Neuron (in vitro differentiated cells): ENCODE results near the gene PAPOLA.

Experiments used
- H2AFZ ChIP-seq: one replicate; pipeline ENCODE4 v1.6.1; 2013; ENCODE audit warnings: low read depth, mild to moderate bottlenecking, inconsistent platforms, low read length, moderate library complexity
- H3K27me3 ChIP-seq: one replicate; pipeline ENCODE4 v1.6.1; 2013; ENCODE audit warnings: low read length; ENCODE audit not compliant: insufficient read depth
- H3K36me3 ChIP-seq: one replicate; pipeline ENCODE4 v1.6.1; 2013; ENCODE audit warnings: low read length; ENCODE audit not compliant: insufficient read depth
- H3K4me1 ChIP-seq: one replicate; pipeline ENCODE4 v1.6.1; 2013; ENCODE audit warnings: low read length; ENCODE audit not compliant: insufficient read depth
- H3K4me3 ChIP-seq: 2 replicates; pipeline ENCODE4 v1.5.1; 2013; ENCODE audit warnings: mild to moderate bottlenecking, low read length, moderate library complexity
- H3K9me3 ChIP-seq: one replicate; pipeline ENCODE4 v1.6.1; 2013; ENCODE audit warnings: low read length

PAPOLA gene

GRCh38 chr14:96578619-96579018 lies 76.4 kb downstream of the PAPOLA start:
- Histone ChIP-seq H3K4me3 (no peak overlapping the region), H3K4me1 (peaks cover 2% of the 10 kb centered on the region), H3K36me3 (no peaks in the 10 kb centered on the region), H2AFZ (no peak overlapping the region), H3K9me3 (no peaks in the 10 kb centered on the region), H3K27me3 (no peaks in the 10 kb centered on the region)

GRCh38 chr14:96579358-96579757 lies 77.2 kb downstream of the PAPOLA start:
- peaks cover 2% of the 10 kb centered on the region for H3K4me1 ChIP-seq
- H3K4me3 ChIP-seq, result no peak overlapping the region
- no peak overlapping the region for H2AFZ ChIP-seq
- no peaks in the 10 kb centered on the region for H3K9me3 ChIP-seq
- no peaks in the 10 kb centered on the region for H3K27me3 ChIP-seq
- no peaks in the 10 kb centered on the region for H3K36me3 ChIP-seq

GRCh38 chr14:96579855-96580254 lies 77.7 kb downstream of the PAPOLA start:
- Histone ChIP-seq H3K4me3 (no peak overlapping the region), H3K4me1 (peaks cover 7% of the 10 kb centered on the region), H3K36me3 (no peaks in the 10 kb centered on the region), H2AFZ (no peak overlapping the region), H3K9me3 (no peaks in the 10 kb centered on the region), H3K27me3 (no peaks in the 10 kb centered on the region)

GRCh38 chr14:96580566-96580965 lies 78.4 kb downstream of the PAPOLA start:
- Histone ChIP-seq H3K27me3 (no peaks in the 10 kb centered on the region), H3K4me3 (no peak overlapping the region), H3K36me3 (no peaks in the 10 kb centered on the region), H2AFZ (no peak overlapping the region), H3K9me3 (no peaks in the 10 kb centered on the region), H3K4me1 (peaks cover 14% of the 10 kb centered on the region)

GRCh38 chr14:96581026-96581425 lies 78.8 kb downstream of the PAPOLA start:
- H3K4me3 ChIP-seq, result no peak overlapping the region
- H3K9me3 ChIP-seq, result no peaks in the 10 kb centered on the region
- no peak overlapping the region for H2AFZ ChIP-seq
- H3K36me3 ChIP-seq, result no peaks in the 10 kb centered on the region
- H3K27me3 ChIP-seq, result no peaks in the 10 kb centered on the region
- peaks cover 19% of the 10 kb centered on the region for H3K4me1 ChIP-seq

GRCh38 chr14:96581902-96582301 lies 79.7 kb downstream of the PAPOLA start:
- Histone ChIP-seq H3K9me3 (no peaks in the 10 kb centered on the region), H3K27me3 (no peaks in the 10 kb centered on the region), H2AFZ (no peak overlapping the region), H3K36me3 (no peaks in the 10 kb centered on the region), H3K4me1 (peaks cover 23% of the 10 kb centered on the region), H3K4me3 (no peak overlapping the region)

- Histone ChIP-seq H3K4me3 (no peak overlapping the region), H3K27me3 (no peaks in the 10 kb centered on the region), H3K36me3 (no peaks in the 10 kb centered on the region), H2AFZ (no peak overlapping the region), H3K4me1 (peaks cover 22% of the 10 kb centered on the region), H3K9me3 (no peaks in the 10 kb centered on the region)
Measured at GRCh38 chr14:96582411-96582961, 80.3 kb downstream of the PAPOLA start.

- Histone ChIP-seq H3K27me3 (no peaks in the 10 kb centered on the region), H3K4me1 (peaks cover 22% of the 10 kb centered on the region), H3K36me3 (no peaks in the 10 kb centered on the region), H2AFZ (no peak overlapping the region), H3K9me3 (no peaks in the 10 kb centered on the region), H3K4me3 (no peak overlapping the region)
Measured at GRCh38 chr14:96582995-96583394, 80.8 kb downstream of the PAPOLA start.

- H3K9me3 ChIP-seq, result no peaks in the 10 kb centered on the region
- peaks cover 27% of the 10 kb centered on the region for H3K4me1 ChIP-seq
- H2AFZ ChIP-seq, result no peak overlapping the region
- no peaks in the 10 kb centered on the region for H3K27me3 ChIP-seq
- H3K36me3 ChIP-seq, result no peaks in the 10 kb centered on the region
- no peak overlapping the region for H3K4me3 ChIP-seq
Measured at GRCh38 chr14:96583569-96584041, 81.4 kb downstream of the PAPOLA start.

- Histone ChIP-seq H2AFZ (no peak overlapping the region), H3K4me3 (no peak overlapping the region), H3K27me3 (no peaks in the 10 kb centered on the region), H3K4me1 (peaks cover 34% of the 10 kb centered on the region), H3K36me3 (no peaks in the 10 kb centered on the region), H3K9me3 (no peaks in the 10 kb centered on the region)
Measured at GRCh38 chr14:96584199-96584906, 82.2 kb downstream of the PAPOLA start.

- Histone ChIP-seq H3K4me3 (no peak overlapping the region), H3K36me3 (no peaks in the 10 kb centered on the region), H3K4me1 (peaks cover 36% of the 10 kb centered on the region), H3K27me3 (no peaks in the 10 kb centered on the region), H3K9me3 (no peaks in the 10 kb centered on the region), H2AFZ (no peak overlapping the region)
Measured at GRCh38 chr14:96584907-96585671, 82.9 kb downstream of the PAPOLA start.

- Histone ChIP-seq H3K27me3 (no peaks in the 10 kb centered on the region), H3K9me3 (no peaks in the 10 kb centered on the region), H3K4me1 (peaks cover 39% of the 10 kb centered on the region), H3K36me3 (no peaks in the 10 kb centered on the region), H2AFZ (no peak overlapping the region), H3K4me3 (no peak overlapping the region)
Measured at GRCh38 chr14:96585672-96586013, 83.5 kb downstream of the PAPOLA start.

GRCh38 chr14:96586056-96586455 lies 83.9 kb downstream of the PAPOLA start:
- Histone ChIP-seq H3K9me3 (no peaks in the 10 kb centered on the region), H3K4me3 (no peak overlapping the region), H3K4me1 (peaks cover 39% of the 10 kb centered on the region), H3K27me3 (no peaks in the 10 kb centered on the region), H2AFZ (no peak overlapping the region), H3K36me3 (no peaks in the 10 kb centered on the region)
